ENCODE data around the gene RAVER1. TPM values are rescaled to one million over a fixed set of nuclear protein-coding genes. Genes with fewer than 3 reads are reported as not detected.

RAVER1 gene
- total and polyA plus RNA-seq, 9 of the 15 experiments (the other 6 are each of a cell fraction or from before 2014, with no cell fraction given) = 0.06 to 113 (median 7.0) TPM

GRCh38 chr19:10289167-10289835 is 44.0 kb downstream of the RAVER1 start (continued):
- TF ChIP-seq FOXM1 (IDR thresholded peaks at IDR 0.05; ENCODE audit: low read depth) (no peak), FOXM1 (CRISPR knock-in tag; IDR thresholded peaks at IDR 0.05; ENCODE audit: low read depth) (no peak; the same call in 1 of the 2 replicates), CEBPG (CRISPR knock-in tag; IDR thresholded peaks at IDR 0.05) (no peak), CEBPG (tag; conservative IDR thresholded peaks at IDR 0.05 in 1 of 2, IDR thresholded peaks at IDR 0.05 in 1 of 2) (no peak), TFE3 (CRISPR knock-in tag; IDR thresholded peaks at IDR 0.05) (peak; percentile 19), ZNF143 (CRISPR knock-in tag; IDR thresholded peaks at IDR 0.05) (peak; percentile 67; the same call in 1 of the 2 replicates), ZBTB9 (CRISPR knock-in tag; IDR thresholded peaks at IDR 0.05) (no peak; the same call in 1 of the 2 replicates), HBP1 (CRISPR knock-in tag; IDR thresholded peaks at IDR 0.05) (peak; percentile 3; the same call in 1 of the 2 replicates), ZNF24 (IDR thresholded peaks at IDR 0.05) (no peak), BRF1 (IDR thresholded peaks at IDR 0.05; ENCODE audit: borderline replicate concordance, extremely low read depth, insufficient read length) (no peak), PTTG1 (tag; IDR thresholded peaks at IDR 0.05; ENCODE audit: low read depth) (no peak), ARHGAP35 (IDR thresholded peaks at IDR 0.05; ENCODE audit: partially characterized antibody) (no peak)
- TF ChIP-seq, protein P1, sequence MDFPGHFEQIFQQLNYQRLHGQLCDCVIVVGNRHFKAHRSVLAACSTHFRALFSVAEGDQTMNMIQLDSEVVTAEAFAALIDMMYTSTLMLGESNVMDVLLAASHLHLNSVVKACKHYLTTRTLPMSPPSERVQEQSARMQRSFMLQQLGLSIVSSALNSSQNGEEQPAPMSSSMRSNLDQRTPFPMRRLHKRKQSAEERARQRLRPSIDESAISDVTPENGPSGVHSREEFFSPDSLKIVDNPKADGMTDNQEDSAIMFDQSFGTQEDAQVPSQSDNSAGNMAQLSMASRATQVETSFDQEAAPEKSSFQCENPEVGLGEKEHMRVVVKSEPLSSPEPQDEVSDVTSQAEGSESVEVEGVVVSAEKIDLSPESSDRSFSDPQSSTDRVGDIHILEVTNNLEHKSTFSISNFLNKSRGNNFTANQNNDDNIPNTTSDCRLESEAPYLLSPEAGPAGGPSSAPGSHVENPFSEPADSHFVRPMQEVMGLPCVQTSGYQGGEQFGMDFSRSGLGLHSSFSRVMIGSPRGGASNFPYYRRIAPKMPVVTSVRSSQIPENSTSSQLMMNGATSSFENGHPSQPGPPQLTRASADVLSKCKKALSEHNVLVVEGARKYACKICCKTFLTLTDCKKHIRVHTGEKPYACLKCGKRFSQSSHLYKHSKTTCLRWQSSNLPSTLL (IDR thresholded peaks at IDR 0.05) = no peak
- TF ChIP-seq, protein P2, sequence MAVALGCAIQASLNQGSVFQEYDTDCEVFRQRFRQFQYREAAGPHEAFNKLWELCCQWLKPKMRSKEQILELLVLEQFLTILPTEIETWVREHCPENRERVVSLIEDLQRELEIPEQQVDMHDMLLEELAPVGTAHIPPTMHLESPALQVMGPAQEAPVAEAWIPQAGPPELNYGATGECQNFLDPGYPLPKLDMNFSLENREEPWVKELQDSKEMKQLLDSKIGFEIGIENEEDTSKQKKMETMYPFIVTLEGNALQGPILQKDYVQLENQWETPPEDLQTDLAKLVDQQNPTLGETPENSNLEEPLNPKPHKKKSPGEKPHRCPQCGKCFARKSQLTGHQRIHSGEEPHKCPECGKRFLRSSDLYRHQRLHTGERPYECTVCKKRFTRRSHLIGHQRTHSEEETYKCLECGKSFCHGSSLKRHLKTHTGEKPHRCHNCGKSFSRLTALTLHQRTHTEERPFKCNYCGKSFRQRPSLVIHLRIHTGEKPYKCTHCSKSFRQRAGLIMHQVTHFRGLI (CRISPR knock-in tag; IDR thresholded peaks at IDR 0.05) = no peak
- TF ChIP-seq, protein P3, sequence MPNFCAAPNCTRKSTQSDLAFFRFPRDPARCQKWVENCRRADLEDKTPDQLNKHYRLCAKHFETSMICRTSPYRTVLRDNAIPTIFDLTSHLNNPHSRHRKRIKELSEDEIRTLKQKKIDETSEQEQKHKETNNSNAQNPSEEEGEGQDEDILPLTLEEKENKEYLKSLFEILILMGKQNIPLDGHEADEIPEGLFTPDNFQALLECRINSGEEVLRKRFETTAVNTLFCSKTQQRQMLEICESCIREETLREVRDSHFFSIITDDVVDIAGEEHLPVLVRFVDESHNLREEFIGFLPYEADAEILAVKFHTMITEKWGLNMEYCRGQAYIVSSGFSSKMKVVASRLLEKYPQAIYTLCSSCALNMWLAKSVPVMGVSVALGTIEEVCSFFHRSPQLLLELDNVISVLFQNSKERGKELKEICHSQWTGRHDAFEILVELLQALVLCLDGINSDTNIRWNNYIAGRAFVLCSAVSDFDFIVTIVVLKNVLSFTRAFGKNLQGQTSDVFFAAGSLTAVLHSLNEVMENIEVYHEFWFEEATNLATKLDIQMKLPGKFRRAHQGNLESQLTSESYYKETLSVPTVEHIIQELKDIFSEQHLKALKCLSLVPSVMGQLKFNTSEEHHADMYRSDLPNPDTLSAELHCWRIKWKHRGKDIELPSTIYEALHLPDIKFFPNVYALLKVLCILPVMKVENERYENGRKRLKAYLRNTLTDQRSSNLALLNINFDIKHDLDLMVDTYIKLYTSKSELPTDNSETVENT (CRISPR knock-in tag; IDR thresholded peaks at IDR 0.05) = no peak

All from K562 (cell line).